ENCODE data around the gene IL10RB.

IL10RB gene

GRCh38 chr21:33332143-33332542 lies 66.0 kb downstream of the IL10RB start:
- DNase-seq (ENCODE audit: low spot score) = no peak

DNA sequence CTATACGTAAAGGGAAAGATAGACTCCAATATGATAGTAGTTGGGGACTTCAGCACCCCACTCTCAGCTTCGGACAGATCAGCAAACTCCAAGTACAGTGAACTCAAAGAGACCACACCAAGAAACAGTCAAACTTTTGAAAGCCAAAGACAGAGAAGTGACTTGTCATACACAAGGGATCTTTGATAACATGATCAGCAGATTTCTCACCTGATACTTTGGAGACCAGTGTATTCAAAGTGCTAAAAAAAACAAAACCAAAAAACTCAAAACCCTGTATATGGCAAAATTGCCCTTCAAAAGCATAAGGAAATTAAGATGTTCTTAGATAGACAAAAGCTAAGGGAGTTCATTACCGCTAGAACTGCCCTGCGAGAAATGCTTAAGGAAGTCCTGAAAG lies 68.0 kb downstream of the IL10RB start:
- no peak for DNase-seq (ENCODE audit: low spot score)

DNA sequence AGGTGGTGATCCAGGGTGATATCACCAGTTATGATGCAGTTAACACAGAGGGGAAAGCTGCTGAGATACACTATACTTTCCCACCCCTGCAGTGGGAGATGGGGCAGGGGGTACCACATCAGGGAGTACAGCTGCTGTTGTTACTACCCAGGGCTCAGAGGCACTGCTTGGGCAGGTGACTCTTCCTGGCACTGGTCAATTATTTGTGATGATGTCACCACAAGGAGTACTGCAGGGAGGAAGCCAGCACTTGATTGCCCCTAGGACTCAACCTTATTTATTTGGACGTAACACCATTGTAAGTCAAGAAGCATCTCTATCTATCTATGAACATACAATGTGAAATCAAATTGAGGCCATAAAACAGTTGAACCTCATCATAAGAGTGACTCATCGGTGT lies 68.7 kb downstream of the IL10RB start:
- DNase-seq (ENCODE audit: low spot score) = no peak

GRCh38 chr21:33339135-33339534 lies 73.0 kb downstream of the IL10RB start:
- DNase-seq (ENCODE audit: low spot score) = no peak

DNA sequence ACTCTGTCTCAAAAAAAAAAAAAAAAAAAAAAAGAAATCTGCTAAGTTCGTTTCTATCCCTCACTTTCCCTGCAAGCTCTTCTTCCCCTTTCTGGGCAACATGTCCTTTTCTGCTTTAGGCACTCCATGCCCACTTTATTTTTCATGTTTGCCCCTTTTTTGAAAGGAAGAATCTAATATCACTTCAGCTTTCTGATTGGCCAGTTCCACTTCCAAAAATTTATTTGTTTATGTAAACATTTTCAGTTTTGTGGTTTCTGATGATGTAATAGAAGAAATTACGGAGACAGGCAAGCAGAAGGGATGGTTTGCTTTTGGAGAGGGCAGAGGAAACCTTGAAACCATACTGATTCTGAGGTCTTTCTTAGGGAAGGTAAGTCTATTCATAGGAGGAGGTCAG lies 73.8 kb downstream of the IL10RB start:
- no peak for DNase-seq (ENCODE audit: low spot score)

- no peak for DNase-seq (ENCODE audit: low spot score)
Measured at GRCh38 chr21:33345751-33346238, 79.6 kb downstream of the IL10RB start.
